ENCODE measurements around the gene ZEB1. TPM values are rescaled to one million over a fixed set of nuclear protein-coding genes. Genes with fewer than 3 reads are reported as not detected.
A peak's percentile ranks its signal among the peaks of the same experiment; 100 is the strongest.

The ZEB1 gene
- total and polyA plus RNA-seq, 2 of the 13 experiments (the other 11 are each of a cell fraction or from before 2014, with no cell fraction given): 9.6 to 18.0 TPM

DNA sequence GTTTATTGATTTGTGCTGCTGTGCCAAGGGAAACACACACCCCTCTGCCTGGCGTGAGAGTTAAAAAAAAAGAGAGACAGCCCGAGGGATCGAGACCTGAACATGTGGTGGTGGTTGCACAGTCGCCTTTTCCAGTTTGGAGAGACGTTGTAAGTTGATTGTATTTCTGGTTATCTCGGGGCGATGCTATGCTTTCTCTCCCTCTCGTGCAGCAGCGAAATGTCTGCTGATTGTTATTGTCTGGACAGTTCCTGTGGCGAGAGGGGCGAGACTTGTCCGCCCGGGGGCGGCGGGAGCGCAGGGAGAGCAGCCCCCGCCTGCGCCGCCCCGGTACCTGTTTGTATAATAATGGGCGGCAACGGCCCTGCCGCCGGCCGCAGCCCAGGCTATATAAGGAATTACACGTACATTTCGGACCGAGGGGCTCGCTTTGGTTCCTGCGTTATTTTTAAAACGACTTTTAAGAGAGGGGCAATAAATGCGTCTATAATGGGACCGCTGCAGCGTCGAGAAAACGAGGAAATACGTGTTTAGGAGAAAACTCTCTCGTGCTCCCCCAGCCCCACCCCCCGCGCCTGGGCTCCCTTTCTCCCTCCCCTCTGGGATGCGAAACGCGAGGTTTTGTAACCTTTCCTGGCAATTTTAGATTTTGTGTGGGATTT is 1.7 kb downstream of the ZEB1 start:
- H3K9me3 ChIP-seq (ENCODE audit: low read length): no peaks in the 10 kb centered on the region
- WGBS (ENCODE audit: low lambda C conversion rate): under 1% methylated on average over 27 of the region's 43 CpGs
- H3K9ac ChIP-seq (ENCODE audit: insufficient read depth, low read depth, low read length): peak overlapping the region; percentile 85
- peak; percentile 43 for DNase-seq (ENCODE audit: low spot score)
- no peak overlapping the region for H2AFZ ChIP-seq (ENCODE audit: low read length)
- peak overlapping the region; percentile 78 for H3K4me2 ChIP-seq (ENCODE audit: low read depth, low read length)
- H3K79me2 ChIP-seq (ENCODE audit: insufficient read depth, low read length): peaks cover 53% of the 10 kb centered on the region
- H3K4me1 ChIP-seq (ENCODE audit: insufficient read depth, low read length): peaks cover 28% of the 10 kb centered on the region
- H3K4me3 ChIP-seq (replicated peaks in 1 of 3; ENCODE audit: insufficient read depth in 1 of 3, low read depth in 2 of 3, low read length in 3 of 3): peak overlapping the region; percentile 97
- peak; percentile 63 for ATAC-seq
- H4K20me1 ChIP-seq (ENCODE audit: insufficient read depth, low read length): peaks cover 13% of the 10 kb centered on the region
- in situ Hi-C loops (cut with HindIII; ENCODE audit: extremely low pct_ligation_motif_present, low pct_unique_long_range_greater_than_20kb) (no loop called here), intact Hi-C loops (cut with micrococcal nuclease; ENCODE audit: unreplicated experiment) (loop anchor here (5.0 kb wide), 1 partner anchor 82 kb away; no protein-coding TSS in a partner anchor)
- POLR2A ChIA-PET: no interaction called here
- H3K27ac ChIP-seq (ENCODE audit: extremely low read length, insufficient read depth, low read length): peak overlapping the region; percentile 69
- no peaks in the 10 kb centered on the region for H3K36me3 ChIP-seq (replicated peaks in 1 of 2; ENCODE audit: control insufficient read depth in 1 of 2, insufficient read depth in 2 of 2, low read length in 2 of 2)
- no peaks in the 10 kb centered on the region; a peak in 1 of 5 replicates for H3K27me3 ChIP-seq (ENCODE audit: control insufficient read depth in 1 of 2, insufficient read depth in 2 of 2, low read length in 2 of 2)
- CTCF ChIA-PET (ENCODE audit: low intra/inter-chr PET ratio, low total read pairs): no interaction called here
- no TSS peak for BruUV-seq (replicated peaks)
- FAIRE-seq: no peak
- TF ChIP-seq MED13 (CRISPR knock-in tag; IDR thresholded peaks at IDR 0.05): no peak
- no peak for TF ChIP-seq ZSCAN29 (CRISPR knock-in tag; conservative IDR thresholded peaks at IDR 0.05)
- TF ChIP-seq, protein P1, sequence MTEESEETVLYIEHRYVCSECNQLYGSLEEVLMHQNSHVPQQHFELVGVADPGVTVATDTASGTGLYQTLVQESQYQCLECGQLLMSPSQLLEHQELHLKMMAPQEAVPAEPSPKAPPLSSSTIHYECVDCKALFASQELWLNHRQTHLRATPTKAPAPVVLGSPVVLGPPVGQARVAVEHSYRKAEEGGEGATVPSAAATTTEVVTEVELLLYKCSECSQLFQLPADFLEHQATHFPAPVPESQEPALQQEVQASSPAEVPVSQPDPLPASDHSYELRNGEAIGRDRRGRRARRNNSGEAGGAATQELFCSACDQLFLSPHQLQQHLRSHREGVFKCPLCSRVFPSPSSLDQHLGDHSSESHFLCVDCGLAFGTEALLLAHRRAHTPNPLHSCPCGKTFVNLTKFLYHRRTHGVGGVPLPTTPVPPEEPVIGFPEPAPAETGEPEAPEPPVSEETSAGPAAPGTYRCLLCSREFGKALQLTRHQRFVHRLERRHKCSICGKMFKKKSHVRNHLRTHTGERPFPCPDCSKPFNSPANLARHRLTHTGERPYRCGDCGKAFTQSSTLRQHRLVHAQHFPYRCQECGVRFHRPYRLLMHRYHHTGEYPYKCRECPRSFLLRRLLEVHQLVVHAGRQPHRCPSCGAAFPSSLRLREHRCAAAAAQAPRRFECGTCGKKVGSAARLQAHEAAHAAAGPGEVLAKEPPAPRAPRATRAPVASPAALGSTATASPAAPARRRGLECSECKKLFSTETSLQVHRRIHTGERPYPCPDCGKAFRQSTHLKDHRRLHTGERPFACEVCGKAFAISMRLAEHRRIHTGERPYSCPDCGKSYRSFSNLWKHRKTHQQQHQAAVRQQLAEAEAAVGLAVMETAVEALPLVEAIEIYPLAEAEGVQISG (CRISPR knock-in tag; IDR thresholded peaks at IDR 0.05): peak; percentile 30; the same call in 1 of the 2 replicates
- TF ChIP-seq, protein P2, sequence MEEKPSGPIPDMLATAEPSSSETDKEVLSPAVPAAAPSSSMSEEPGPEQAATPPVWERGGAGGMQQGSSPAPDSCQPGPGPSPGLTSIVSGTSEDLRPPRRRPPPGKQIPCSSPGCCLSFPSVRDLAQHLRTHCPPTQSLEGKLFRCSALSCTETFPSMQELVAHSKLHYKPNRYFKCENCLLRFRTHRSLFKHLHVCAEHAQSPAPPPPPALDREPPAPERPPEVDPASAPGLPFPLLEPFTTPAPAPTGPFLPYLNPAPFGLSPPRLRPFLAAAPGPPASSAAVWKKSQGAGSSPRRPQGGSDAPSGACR (CRISPR knock-in tag; IDR thresholded peaks at IDR 0.05): 0 out of 2 replicates have a peak, but pooled peaks have one; percentile 59
- TF ChIP-seq, protein P3, sequence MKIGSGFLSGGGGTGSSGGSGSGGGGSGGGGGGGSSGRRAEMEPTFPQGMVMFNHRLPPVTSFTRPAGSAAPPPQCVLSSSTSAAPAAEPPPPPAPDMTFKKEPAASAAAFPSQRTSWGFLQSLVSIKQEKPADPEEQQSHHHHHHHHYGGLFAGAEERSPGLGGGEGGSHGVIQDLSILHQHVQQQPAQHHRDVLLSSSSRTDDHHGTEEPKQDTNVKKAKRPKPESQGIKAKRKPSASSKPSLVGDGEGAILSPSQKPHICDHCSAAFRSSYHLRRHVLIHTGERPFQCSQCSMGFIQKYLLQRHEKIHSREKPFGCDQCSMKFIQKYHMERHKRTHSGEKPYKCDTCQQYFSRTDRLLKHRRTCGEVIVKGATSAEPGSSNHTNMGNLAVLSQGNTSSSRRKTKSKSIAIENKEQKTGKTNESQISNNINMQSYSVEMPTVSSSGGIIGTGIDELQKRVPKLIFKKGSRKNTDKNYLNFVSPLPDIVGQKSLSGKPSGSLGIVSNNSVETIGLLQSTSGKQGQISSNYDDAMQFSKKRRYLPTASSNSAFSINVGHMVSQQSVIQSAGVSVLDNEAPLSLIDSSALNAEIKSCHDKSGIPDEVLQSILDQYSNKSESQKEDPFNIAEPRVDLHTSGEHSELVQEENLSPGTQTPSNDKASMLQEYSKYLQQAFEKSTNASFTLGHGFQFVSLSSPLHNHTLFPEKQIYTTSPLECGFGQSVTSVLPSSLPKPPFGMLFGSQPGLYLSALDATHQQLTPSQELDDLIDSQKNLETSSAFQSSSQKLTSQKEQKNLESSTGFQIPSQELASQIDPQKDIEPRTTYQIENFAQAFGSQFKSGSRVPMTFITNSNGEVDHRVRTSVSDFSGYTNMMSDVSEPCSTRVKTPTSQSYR (CRISPR knock-in tag; IDR thresholded peaks at IDR 0.05; ENCODE audit: borderline replicate concordance): 0 out of 2 replicates have a peak, but pooled peaks have one; percentile 31
- TF ChIP-seq SRF (IDR thresholded peaks at IDR 0.05; ENCODE audit: low read depth, low read length): peak; percentile 92
- peak; percentile 74 for TF ChIP-seq ASH2L (IDR thresholded peaks at IDR 0.05; ENCODE audit: insufficient read length, low read depth, low read length)
- 0 out of 2 replicates have a peak, but pooled peaks have one; percentile 19 for TF ChIP-seq REL (CRISPR knock-in tag; conservative IDR thresholded peaks at IDR 0.05)
- TF ChIP-seq, protein P4, sequence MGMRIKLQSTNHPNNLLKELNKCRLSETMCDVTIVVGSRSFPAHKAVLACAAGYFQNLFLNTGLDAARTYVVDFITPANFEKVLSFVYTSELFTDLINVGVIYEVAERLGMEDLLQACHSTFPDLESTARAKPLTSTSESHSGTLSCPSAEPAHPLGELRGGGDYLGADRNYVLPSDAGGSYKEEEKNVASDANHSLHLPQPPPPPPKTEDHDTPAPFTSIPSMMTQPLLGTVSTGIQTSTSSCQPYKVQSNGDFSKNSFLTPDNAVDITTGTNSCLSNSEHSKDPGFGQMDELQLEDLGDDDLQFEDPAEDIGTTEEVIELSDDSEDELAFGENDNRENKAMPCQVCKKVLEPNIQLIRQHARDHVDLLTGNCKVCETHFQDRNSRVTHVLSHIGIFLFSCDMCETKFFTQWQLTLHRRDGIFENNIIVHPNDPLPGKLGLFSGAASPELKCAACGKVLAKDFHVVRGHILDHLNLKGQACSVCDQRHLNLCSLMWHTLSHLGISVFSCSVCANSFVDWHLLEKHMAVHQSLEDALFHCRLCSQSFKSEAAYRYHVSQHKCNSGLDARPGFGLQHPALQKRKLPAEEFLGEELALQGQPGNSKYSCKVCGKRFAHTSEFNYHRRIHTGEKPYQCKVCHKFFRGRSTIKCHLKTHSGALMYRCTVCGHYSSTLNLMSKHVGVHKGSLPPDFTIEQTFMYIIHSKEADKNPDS (CRISPR knock-in tag; IDR thresholded peaks at IDR 0.05): no peak
- TF ChIP-seq, protein P5, sequence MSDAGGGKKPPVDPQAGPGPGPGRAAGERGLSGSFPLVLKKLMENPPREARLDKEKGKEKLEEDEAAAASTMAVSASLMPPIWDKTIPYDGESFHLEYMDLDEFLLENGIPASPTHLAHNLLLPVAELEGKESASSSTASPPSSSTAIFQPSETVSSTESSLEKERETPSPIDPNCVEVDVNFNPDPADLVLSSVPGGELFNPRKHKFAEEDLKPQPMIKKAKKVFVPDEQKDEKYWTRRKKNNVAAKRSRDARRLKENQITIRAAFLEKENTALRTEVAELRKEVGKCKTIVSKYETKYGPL (CRISPR knock-in tag; IDR thresholded peaks at IDR 0.05): no peak
- 0 out of 2 replicates have a peak, but pooled peaks have one; percentile 8 for TF ChIP-seq IRF2 (CRISPR knock-in tag; IDR thresholded peaks at IDR 0.05)
- TF ChIP-seq ZFX (CRISPR knock-in tag; IDR thresholded peaks at IDR 0.05; ENCODE audit: low read depth): peak; percentile 47
